ENCODE measurements around the gene HIVEP3.

The HIVEP3 gene

DNA sequence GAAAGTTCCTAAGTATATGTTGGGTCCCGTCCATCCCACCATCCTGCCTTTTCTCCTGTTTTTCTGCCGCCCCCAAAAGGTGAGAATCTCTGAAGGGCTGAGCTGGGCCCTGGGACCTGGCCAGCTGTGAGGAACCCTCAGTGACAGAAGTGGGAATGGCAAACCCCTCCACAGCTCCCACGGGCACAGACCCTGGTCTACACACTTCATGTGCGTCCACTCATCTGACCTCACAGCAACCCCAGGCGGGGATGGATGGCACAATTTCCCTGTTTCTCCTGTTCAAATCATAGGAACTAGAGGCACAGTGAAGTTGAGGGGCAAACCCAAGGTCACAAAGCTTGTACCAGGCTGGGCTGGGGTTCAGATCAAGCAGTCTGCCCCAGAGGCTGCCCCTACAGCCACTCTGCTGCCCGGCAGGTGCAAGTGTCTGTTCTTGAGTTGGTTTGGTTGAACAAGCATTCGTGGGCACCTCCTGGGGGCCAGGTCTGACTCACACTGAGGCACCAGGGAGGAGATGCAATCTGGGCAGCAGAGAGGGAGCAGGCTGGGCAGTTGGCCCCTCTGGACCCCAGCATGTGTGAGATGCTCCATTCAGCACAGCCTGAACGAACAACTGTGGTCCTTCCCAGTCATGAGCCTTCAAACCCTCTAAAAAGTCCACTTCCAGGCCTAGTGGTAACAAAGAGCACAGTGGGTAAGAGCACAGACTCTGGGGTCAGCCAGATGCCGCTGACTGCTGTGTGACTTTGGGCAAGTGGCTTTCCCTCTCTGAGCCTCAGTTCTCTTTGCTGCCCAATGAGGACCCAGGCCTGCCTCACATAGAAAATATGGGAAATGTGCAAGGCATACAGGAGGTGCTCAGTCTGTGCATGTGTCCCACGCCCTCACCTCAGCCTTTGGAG, 438.3 kb downstream of the HIVEP3 start:
- no peak for DNase-seq

DNA sequence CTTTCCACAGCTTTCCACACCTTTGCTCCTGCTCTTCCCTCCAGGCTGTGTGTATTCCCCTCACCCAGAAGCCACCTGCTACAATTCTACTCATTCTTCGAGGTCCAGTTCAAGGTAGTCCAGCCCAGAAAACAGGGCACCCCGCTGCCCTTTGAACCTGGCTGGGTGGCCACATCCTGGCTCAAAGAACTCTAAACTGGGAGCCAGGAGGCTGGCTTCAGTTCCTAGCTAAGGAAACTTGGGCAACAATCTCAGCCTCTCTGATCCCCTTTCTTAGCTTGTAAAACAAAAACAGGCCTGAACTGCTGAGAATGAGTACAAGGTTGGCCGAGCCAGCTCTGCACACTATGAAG, 438.9 kb downstream of the HIVEP3 start:
- no peak for DNase-seq

DNA sequence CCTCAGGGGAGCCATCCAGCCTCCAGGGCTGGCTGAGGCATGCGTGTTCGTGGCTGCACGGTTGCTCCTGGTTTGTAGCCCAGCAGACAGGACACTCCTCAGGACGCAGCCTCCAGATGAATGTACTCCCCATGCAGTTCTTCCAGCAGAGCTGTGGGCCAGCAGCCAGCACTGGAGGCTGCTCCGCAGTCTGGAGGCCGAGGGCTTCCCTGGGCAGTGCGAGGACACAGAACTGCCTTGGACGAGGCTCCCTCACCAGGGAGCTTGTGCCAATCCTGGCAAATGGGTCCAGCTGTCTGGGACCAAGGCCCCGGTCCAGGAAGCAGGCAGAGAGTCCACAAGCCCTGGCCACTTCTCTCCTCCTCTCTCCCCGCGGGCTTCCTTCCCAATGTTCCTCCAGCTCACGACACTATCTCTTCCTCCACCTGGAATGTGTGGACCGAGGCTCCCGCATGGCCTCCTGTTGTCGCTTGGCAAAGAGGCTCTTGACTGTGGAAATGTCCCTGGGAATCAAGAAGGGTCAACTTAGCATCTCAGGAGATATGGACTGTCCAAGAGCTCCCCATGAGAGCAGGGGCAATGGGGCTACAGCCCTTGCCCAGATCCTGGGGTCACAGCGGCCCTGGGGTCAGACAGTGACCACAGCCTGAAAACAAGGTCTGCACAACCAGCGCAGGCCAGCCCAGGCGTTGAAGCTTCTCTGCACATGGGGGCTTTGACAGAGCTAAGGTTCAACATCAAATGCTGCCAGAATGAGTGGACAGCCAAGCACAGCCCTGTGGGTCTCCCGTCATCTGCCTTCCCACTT, 439.5 kb downstream of the HIVEP3 start:
- DNase-seq, result no peak

DNA sequence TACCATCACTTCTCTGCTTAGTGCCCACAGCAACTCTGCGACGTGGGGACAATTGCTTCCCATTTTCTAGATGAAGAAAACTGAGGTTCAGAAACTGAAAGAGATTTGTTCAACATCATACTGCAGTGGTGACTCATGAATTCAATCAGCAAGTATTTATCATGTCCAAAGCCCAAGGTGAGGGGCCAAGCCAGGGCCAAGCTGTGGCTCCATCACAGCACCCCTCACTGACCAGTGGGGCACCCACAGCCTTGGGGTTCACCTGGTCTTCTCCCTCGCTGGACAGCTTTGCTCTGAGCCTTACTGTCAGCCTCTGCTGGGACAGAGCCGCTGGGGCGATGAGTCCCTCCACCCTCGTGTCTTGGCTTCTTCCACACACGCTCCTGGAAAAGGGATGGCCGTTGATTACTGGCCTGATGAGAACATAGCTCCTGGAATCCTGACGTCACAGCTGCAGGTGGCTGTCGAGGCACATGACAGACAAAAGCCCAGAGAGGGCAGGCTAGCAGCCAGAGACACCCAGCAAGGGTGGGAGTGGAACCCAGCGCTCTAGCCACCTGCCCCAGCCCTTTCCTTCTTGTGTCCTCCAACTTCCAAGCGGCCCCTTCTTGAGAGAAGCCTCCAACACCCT, 440.5 kb downstream of the HIVEP3 start:
- DNase-seq, result no peak

DNA sequence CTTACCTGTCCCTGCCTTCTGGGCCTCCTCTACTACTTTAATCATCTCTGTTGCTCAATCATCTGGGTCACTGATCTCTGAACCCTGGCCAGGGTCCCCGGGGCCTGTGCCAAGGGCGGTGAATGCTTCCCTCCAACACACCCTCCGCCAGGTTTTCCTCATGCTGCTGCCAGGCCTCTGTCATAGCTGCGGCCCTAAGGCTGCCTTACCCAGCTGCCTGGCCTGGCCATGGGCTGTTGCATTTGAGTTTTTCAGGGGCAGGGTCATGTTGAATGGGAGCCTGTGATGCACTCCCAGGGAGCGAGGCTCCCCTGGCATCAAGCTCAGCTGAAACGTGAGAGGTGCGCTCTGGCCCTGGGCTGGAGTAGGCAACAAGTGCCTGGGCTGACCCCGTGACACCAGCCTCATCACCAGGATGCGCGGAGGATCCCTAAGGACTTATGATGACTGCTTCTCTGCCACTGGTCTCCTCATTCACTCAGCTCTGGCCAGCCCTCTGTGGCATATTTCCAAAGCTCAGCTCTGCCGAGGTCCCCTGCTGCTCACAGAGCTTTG, 441.8 kb downstream of the HIVEP3 start:
- no peak for DNase-seq

DNA sequence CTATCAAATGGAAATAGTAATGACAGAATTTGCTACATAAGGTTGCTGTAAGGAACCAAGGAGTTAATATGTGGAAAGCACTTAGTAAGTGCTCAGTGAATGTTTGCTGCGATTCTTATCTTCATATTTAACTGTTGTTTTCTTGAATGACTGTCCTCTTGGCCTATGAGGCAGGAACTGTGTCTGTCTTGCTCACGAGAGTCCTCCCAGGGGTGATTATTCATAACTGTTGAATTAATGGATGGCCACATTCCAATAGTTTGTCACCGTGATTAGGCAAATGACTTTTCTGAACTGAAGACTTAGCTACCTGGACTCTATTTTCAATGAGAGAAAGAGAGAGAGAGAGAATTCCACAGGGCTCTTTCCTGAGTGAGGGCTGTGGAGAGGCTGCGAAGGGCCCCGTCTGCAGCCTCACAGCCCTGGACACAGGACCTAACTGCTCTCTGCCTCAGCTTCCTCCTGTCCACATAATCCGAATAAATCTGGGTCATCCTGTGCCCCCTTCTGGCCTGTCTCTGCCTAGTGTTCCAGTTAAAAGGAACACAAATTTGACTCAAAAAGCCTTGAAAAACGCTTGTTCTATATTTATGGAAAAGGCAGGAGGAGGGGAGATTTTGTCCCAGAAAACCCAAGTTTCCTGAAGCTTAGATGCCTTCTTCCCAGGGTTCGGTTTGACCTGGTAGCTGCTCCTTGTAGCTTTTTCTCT, 442.7 kb downstream of the HIVEP3 start:
- DNase-seq, result no peak

DNA sequence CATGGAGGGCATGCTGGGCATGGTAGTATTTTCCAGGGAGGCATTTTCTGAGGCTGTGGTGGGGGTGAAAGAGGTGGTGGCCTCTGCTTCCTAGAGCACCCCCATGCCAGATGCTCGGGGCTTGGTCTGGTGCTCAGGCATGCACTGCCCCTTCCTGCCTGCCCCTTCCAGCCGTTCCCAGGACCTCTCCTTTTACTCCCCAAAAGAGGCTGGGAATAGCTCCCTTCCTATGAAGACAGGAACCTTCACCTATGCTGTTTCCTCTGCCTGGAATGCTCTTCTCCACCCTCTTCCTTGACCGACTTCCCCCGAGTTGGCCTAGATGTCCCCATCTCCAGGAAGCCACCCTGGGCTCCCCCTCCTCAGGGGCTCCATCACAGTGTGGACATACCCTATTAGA, 443.4 kb downstream of the HIVEP3 start:
- no peak for DNase-seq

DNA sequence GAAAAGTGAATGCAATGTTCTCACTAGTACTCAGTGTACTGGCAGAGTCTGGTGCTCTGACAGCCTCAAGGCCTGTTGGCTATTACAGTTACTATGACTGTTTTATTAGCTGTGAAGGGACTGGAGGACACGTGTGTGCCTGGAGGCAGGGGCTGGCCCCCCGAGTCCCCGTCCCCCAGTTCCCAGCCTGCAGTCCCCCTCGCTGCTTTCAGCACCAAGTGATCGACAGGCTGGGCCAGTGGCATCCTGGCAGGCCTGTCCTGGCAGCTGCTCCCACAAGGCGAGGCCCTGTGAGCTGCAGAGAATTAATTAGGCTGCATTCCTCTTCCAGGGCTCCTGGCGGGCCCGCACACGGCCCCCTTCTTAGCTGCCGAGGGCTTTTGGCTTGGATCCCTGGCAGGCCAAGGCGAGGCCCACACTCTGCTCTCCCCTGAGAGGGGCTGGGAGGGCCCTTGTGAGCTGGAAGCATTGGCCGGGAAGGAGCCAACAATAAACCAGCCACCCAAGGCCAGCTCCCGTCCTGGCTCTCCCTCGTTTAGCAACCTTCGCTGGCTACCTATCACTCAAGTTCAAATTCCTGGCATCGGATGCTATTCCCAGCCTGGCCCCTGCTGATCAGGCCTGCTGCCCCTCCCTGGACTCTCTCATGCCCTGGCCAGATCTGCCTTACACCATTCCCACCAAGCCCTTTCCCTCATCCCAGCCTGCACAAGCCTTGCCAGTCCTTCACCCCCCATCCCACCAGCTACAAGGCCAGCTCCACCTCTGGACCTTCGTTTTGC, 444.0 kb downstream of the HIVEP3 start:
- no peak for DNase-seq

DNA sequence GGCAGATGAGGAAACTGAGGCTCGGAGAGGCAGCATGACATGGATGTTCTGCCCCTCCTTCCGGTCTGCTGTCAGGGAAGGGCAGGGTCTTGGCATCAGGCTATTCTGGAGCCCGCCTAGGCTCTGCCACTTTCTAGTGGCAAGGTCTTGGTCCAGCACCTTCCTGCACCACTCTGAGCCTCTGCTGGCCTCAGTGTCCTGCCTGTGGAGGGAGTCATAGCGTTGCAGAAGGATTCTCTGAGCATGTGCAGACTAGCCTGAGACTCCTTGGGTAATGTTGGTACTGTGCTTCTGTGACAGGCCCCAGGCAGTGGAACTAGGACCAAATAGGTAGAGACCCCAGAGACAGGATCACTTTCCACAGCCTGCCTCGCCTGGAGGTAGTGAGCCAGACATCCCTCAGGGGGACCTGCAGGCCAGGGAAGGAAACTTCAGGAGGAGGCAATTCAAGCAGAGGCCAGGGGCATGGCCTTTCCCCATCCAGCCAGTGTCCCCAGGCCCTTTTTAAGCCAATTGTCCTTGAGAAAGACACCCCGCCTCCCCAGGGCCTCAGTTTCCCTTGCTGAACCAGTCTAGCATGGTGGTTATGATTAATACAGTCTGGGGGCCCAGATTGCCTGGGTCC, 444.9 kb downstream of the HIVEP3 start:
- no peak for DNase-seq

DNA sequence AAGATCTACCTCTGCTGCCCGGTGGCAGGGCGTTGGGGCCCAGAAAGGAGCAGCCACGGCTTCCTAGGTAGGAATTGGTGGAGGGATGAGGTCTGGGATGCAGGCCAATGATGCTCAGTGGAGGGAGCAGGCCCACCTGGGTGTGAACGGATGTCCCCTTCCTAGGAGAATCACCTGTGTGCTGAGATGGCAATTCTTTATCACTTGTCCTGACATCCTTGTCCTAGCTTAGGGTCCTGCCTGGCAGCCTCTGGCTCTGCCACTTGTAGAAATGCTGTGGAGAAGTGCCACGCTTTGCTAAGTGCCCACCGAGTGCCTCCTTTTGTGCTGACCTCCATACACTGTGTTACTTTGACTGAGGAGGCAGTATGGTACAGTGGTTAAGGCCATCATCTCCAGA, 447.1 kb downstream of the HIVEP3 start:
- DNase-seq, result no peak

DNA sequence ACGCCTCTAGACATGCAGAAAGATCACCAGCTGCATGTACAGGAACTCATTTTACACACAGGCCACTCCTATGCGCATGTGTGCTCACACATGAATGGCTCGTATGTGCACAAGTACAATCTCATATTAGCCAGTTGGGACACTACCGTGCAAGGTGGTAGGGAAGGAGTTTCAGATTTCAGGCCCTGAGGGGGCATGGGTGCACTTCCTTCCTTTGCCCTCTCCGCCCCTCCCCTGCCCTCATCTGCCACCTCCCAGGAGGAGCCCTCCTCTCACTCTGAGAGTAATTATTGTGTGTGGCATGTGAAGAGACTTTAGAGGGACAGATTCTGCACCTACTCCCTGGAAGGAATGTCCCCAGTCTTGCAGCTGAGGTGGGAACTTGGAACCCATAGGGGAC, 449.0 kb downstream of the HIVEP3 start:
- no peak for DNase-seq

DNA sequence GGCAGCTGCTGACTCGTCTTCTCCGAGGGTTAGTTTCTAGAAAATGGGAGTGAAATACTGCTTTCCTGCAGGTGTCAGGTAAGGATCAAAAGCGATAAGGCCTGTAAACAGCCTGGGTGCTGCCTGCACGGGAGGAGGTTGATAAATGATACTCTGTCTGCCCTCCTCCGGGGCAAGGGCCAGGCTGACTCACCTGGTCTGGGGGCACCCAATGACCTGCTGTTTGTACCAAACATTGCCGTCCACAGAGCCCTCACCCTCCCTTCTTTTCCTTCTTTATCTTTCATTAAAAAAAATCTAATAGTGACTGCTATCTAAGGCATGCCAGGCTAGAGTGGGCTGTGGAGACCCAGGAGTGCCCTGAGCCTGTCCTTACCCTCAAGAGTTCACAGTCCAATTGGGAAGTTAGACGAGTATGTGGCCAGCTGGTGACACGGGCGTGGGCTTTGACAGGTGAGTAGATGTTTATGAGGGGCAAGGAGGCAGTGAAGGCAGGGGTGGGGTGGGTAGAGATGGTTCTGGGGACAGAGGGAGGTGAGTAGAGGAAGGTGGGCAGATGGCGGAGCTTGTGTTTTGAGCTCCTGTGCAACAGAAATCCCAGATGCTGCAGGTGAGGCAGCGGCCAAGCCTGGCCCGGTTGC, 450.5 kb downstream of the HIVEP3 start:
- no peak for DNase-seq

DNA sequence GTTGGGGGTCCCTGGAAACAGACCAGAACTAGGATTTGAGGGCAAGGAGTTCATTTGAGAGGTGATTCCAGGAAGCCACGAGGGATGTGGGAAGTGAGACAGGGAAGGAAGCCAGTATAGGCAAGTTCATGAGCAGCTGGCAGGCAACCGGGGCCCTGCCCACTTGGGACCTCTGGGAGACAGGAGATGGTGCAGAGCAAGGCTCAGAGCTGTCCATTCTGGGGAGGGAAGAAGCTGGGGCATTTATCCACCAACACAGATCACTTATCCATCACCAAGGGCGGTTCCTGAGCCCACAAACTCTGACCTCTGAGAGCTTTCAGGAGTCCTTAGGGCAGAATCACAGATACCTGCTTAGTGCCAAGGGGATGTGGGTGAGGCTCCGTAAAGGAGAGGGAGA, 451.0 kb downstream of the HIVEP3 start:
- DNase-seq, result no peak

DNA sequence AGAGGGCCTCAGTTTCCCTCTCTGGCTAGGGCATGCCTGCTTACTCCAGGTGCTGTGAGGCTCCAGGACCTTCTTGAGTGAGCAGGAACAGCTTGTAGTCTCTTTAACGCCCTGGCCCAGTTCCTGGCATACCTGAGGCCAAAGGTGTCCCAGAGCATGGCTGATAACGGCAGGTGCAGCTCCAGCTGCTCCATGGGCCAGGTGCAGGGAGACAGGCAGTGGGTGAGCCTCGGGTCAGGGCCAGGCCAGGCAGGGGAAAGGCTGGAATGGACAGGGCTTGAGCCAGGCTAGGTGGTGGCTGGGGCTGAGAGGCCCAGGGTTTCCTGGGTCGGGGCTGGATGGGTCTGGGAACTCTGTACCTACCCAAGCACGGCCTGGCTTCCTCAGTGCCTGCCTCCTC, 452.6 kb downstream of the HIVEP3 start:
- DNase-seq, result no peak

DNA sequence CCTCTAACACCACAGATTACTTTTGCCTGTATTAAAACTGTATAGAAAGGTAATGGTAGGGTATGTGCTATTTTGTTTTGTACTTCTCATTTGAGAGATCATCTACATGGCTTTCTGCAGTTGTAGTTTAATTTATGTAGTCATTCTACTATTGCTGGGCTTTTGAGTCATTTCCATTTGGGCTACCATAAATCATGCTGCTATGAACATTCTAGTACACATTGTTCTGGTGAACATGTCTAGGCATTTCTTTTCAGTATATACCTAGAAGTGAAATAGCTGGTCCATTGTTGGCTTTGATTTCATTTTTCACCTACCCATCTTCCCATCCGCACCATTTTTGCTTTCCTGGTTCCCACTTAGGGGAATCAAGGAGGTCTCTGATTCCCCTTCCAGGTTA, 453.0 kb downstream of the HIVEP3 start:
- DNase-seq, result no peak

DNA sequence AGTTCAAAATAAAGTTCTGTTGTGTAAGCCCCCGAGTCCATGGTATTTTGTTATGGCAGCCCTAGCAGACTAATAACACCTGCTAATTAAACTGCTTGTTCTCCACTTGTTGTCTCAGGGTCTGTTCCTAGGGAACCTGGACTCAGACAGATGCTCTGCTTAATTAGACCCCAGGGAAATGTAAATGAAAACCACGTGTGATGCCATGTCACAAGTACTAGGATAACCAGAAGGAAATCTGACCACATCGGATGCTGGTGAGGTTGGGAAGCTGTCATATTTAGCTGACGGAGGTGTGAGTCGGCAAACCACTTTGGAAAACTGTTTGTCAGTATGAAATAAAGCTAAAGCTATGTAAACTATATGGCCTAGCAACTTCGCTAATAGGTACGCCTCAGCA, 453.8 kb downstream of the HIVEP3 start:
- no peak for DNase-seq

DNA sequence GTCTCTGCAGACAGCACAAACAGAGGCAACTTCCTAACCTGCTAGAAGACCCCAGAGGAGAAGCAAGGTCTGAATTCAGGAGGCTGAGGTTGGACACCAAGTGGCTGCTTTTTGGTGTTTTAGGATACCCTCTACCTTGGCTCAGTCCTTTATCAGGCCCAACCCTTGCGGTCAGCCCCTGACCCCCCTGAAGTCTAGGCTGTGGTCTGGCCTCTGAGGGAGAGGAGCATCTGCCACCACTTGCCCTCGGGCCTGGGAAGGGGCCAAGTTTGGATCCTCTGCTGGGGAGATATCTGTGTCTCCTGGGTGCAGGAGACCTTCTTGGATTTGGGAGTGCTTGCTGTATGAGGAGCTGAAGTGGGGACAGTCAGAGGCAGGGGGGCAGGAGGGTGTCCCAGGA, 455.2 kb downstream of the HIVEP3 start:
- DNase-seq, result no peak

DNA sequence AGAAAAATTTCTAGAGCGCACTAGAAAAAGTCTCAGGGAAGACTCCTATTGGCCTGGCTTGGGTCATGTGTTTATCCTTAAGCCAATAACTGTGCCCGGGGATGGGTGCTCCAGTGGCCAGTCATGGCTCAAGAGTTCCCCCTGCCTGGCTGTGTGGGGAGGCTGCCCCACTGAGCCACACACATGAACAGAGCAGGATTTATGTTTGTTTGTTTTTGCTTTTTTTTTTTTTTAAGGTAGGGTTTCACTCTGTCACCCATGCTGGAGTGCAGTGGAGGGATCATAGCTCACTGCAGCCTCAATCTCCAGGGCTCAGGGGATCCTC, 456.1 kb downstream of the HIVEP3 start:
- DNase-seq, result no peak

DNA sequence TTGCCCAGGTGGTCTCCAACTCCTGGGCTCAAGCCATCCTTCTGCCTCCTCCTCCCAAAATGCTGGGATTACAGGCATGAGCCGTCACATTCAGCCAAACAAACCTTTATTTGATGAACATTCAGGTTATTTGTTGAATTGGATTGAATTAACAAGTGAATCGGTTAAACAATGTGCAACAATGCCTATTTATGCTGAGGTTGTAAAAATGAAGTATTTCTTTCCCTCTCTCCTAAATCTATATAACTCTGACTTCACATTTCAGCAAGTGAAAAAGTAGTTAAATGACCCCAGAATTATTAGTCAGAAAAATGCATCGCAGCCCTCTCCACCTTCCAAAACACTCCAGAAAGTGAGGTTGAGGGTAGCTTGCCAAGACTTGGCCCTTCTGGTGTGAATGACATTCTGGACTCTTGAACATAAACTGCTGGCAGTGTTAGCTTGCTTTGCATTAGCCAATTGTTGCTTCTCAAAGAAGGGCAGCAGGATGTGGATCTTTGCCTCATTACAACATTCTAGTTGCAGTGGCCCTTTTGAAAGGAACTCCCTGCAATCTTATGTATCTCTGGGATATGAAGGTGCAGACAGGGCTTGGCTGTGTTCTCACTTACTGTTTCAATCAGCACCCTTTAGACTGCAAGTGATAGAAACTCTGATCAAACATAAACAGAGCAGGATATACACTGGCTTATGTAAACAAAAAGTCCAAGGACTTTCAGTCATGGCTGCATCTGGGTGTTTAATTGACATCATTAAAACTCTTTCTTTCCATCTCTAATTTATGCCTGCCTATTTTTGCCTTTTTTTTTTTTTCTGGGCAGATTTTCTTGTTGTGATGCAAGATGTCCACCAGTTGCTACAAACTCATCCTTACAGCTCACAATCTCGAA, 456.7 kb downstream of the HIVEP3 start:
- no peak for DNase-seq

Measured in suppressor macrophage (primary cell).